HepG2 (cell line): Measurements from ENCODE around the gene GPATCH8. TPM values are rescaled to one million over a fixed set of nuclear protein-coding genes. Genes with fewer than 3 reads are reported as not detected.
A peak's percentile ranks its signal among the peaks of the same experiment; 100 is the strongest.

Experiments
- ARID3A ChIP-seq: IDR thresholded peaks from 2 replicates; pipeline ENCODE4 v1.6.1; 2012; ENCODE audit warnings: low read depth, low read length, improper control_type of control experiment
- BATF2 ChIP-seq: sonication (generic); formaldehyde crosslinking; IDR thresholded peaks from 2 replicates; pipeline ENCODE4 v1.8.0; 2022; ENCODE audit warnings: mild to moderate bottlenecking, missing genetic modification reagents, moderate library complexity
- FOXA3 ChIP-seq: IDR thresholded peaks from 2 replicates; pipeline ENCODE4 v1.6.1; 2016; ENCODE audit warnings: missing genetic modification reagents, missing compliant biosample characterization
- GMEB1 ChIP-seq: sonication (generic); formaldehyde crosslinking; IDR thresholded peaks from 2 replicates; pipeline ENCODE4 v1.5.1; 2020; ENCODE audit warnings: missing genetic modification reagents, mild to moderate bottlenecking, borderline replicate concordance
- HDAC2 ChIP-seq: sonication (generic); formaldehyde crosslinking; IDR thresholded peaks from 2 replicates; pipeline ENCODE4 v1.4.0; 2020; ENCODE audit warnings: missing genetic modification reagents
- IRF1 ChIP-seq: sonication (generic); formaldehyde crosslinking; IDR thresholded peaks from 2 replicates; pipeline ENCODE4 v1.4.0; 2020; ENCODE audit warnings: low read depth, mild to moderate bottlenecking, missing genetic modification reagents
- ISX ChIP-seq: sonication (generic); formaldehyde crosslinking; conservative IDR thresholded peaks from 2 replicates; pipeline ENCODE4 v1.5.0; 2020; ENCODE audit warnings: missing genetic modification reagents
- LCORL ChIP-seq, 2 experiments: fragments of 450-650 bp in 1 of 2; sonication (generic) in 1 of 2; formaldehyde crosslinking in 1 of 2; IDR thresholded peaks; 2 replicates each; pipeline versions ENCODE4 v1.5.0 to v1.6.1; 2017 to 2020; ENCODE audit warnings: antibody characterized with exemption in 1 of 2, missing genetic modification reagents in 1 of 2
- MATR3 ChIP-seq: sonication (generic); formaldehyde crosslinking; IDR thresholded peaks from 2 replicates; pipeline ENCODE4 v1.4.0; 2020; ENCODE audit warnings: missing genetic modification reagents
- PCBP1 ChIP-seq: fragments of 200-400 bp; formaldehyde crosslinking; IDR thresholded peaks from 2 replicates; pipeline ENCODE4 v1.6.1; 2017; ENCODE audit warnings: mild to moderate bottlenecking, low read depth, low read length, borderline replicate concordance
- RAD21 ChIP-seq: fragments of 450-650 bp; formaldehyde crosslinking; IDR thresholded peaks from 2 replicates; pipeline ENCODE4 v1.5.0; 2020; ENCODE audit warnings: mild to moderate bottlenecking
- SIN3B ChIP-seq: fragments of 150-350 bp; IDR thresholded peaks from 2 replicates; pipeline ENCODE4 v1.6.1; 2014; ENCODE audit warnings: low read length
- TRAFD1 ChIP-seq: sonication (generic); formaldehyde crosslinking; IDR thresholded peaks from 2 replicates; pipeline ENCODE4 v1.5.1; 2020; ENCODE audit warnings: missing genetic modification reagents, mild to moderate bottlenecking, borderline replicate concordance
- TSC22D2 ChIP-seq: sonication (generic); formaldehyde crosslinking; IDR thresholded peaks from 2 replicates; pipeline ENCODE4 v1.5.1; 2020; ENCODE audit warnings: missing genetic modification reagents, mild to moderate bottlenecking, borderline replicate concordance
- ZBTB8A ChIP-seq: sonication (generic); formaldehyde crosslinking; IDR thresholded peaks from 2 replicates; pipeline ENCODE4 v1.4.0; 2020; ENCODE audit warnings: mild to moderate bottlenecking, low read depth, missing genetic modification reagents, borderline replicate concordance
- ZNF674 ChIP-seq: sonication (generic); formaldehyde crosslinking; IDR thresholded peaks from 2 replicates; pipeline ENCODE4 v1.5.0; 2020; ENCODE audit warnings: low read depth, mild to moderate bottlenecking, missing genetic modification reagents
- ZNF770 ChIP-seq: sonication (generic); formaldehyde crosslinking; IDR thresholded peaks from 2 replicates; pipeline ENCODE4 v1.5.0; 2020; ENCODE audit warnings: mild to moderate bottlenecking, missing genetic modification reagents
- polyA plus RNA-seq, 8 experiments: library from polyadenylated mRNA; depleted of rRNA in 3 of 8; stranded (reverse) in 7 of 8; unstranded in 1 of 8; fragments of >200 nt; fragmentation: Illumina TruSeq in 4 of 8; extraction: Trizol in 4 of 8; gene quantifications; 2 replicates each; pipeline versions ENCODE4 v1.2.1 to v1.2.3, GENCODE V29; 2011 to 2016; ENCODE audit warnings: low read depth in 4 of 8, missing spikeins in 1 of 8, mixed read lengths in 1 of 8; ENCODE audit not compliant: insufficient read depth in 1 of 8
- total RNA-seq, 5 experiments: library from RNA; depleted of rRNA; stranded (reverse); fragments of >200 nt; fragmentation: Illumina TruSeq; extraction: Trizol; gene quantifications; 2 replicates each; pipeline ENCODE4 v1.2.3, GENCODE V29; 2016; ENCODE audit warnings: low read depth in 1 of 5

Gene GPATCH8
- total and polyA plus RNA-seq, 2 of the 13 experiments (the other 11 are each of a cell fraction or from before 2014, with no cell fraction given) = 20.7 to 21.5 TPM

- 0 out of 2 replicates have a peak, but pooled peaks have one; percentile 26 for TF ChIP-seq ARID3A
- no peak for TF ChIP-seq ZNF674 (CRISPR knock-in tag)
- TF ChIP-seq LCORL (IDR thresholded peaks at IDR 0.05) = no peak
- TF ChIP-seq LCORL (CRISPR knock-in tag; IDR thresholded peaks at IDR 0.05) = 0 out of 2 replicates have a peak, but pooled peaks have one; percentile 51
- no peak for TF ChIP-seq MATR3 (CRISPR knock-in tag)
- no peak for TF ChIP-seq PCBP1
- TF ChIP-seq ZNF770 (CRISPR knock-in tag) = peak; percentile 79
- TF ChIP-seq SIN3B = 0 out of 2 replicates have a peak, but pooled peaks have one; percentile 16
- no peak for TF ChIP-seq ISX (CRISPR knock-in tag)
- TF ChIP-seq TRAFD1 (CRISPR knock-in tag) = no peak
- TF ChIP-seq RAD21 = peak; percentile 98
- TF ChIP-seq GMEB1 (CRISPR knock-in tag) = no peak
- 0 out of 2 replicates have a peak, but pooled peaks have one; percentile 40 for TF ChIP-seq HDAC2 (CRISPR knock-in tag)
- no peak for TF ChIP-seq BATF2 (CRISPR knock-in tag)
- no peak for TF ChIP-seq ZBTB8A
- TF ChIP-seq IRF1 (CRISPR knock-in tag) = no peak
- peak; percentile 35; the same call in 1 of the 2 replicates for TF ChIP-seq FOXA3 (CRISPR knock-in tag)
- TF ChIP-seq TSC22D2 (CRISPR knock-in tag) = peak; percentile 86; the same call in 1 of the 2 replicates
Measured at GRCh38 chr17:44533533-44534246, 30.5 kb upstream of the GPATCH8 start (continued).
